Fibroblast of pulmonary artery (primary cell): Measurements from ENCODE around the gene EEF2K.

Source experiments
- DNase-seq: peaks from one replicate; pipeline ENCODE4 v3.0.0-alpha.2; 2010; ENCODE audit warnings: low read depth
- H3K4me3 ChIP-seq: replicated peaks from 2 replicates; pipeline ENCODE4 v1.5.1; 2011; ENCODE audit warnings: low read depth, mild to moderate bottlenecking, control low read depth, low read length, moderate library complexity
- TF ChIP-seq, protein P1 (sequence below): IDR thresholded peaks from 2 replicates; pipeline ENCODE4 v1.5.1; 2011; ENCODE audit warnings: mild to moderate bottlenecking, control low read depth, low read length, inconsistent platforms; ENCODE audit errors: missing control alignments

Gene EEF2K

DNA sequence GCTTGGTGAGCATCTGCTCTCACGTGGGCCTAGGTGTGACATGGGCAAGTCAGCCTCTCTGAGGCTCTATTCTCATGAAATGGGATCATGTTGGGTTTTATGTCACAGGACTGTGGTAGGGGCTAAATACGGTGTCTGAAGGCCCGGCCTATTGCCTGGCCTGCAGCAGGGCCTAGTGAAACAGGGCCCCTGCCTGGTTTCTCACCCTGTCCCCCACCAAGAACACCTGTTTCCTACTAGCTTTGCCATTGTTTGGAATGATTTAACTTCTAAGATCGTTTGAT is 120.2 kb downstream of the EEF2K start:
- no peak for DNase-seq
- TF ChIP-seq, protein P1, sequence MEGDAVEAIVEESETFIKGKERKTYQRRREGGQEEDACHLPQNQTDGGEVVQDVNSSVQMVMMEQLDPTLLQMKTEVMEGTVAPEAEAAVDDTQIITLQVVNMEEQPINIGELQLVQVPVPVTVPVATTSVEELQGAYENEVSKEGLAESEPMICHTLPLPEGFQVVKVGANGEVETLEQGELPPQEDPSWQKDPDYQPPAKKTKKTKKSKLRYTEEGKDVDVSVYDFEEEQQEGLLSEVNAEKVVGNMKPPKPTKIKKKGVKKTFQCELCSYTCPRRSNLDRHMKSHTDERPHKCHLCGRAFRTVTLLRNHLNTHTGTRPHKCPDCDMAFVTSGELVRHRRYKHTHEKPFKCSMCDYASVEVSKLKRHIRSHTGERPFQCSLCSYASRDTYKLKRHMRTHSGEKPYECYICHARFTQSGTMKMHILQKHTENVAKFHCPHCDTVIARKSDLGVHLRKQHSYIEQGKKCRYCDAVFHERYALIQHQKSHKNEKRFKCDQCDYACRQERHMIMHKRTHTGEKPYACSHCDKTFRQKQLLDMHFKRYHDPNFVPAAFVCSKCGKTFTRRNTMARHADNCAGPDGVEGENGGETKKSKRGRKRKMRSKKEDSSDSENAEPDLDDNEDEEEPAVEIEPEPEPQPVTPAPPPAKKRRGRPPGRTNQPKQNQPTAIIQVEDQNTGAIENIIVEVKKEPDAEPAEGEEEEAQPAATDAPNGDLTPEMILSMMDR: no peak
- no peak overlapping the region for H3K4me3 ChIP-seq

- no peak overlapping the region for H3K4me3 ChIP-seq
- DNase-seq: no peak
- TF ChIP-seq, protein P1: no peak
These were observed 120.8 kb downstream of the EEF2K start for GRCh38 chr16:22326771-22327445.

DNA sequence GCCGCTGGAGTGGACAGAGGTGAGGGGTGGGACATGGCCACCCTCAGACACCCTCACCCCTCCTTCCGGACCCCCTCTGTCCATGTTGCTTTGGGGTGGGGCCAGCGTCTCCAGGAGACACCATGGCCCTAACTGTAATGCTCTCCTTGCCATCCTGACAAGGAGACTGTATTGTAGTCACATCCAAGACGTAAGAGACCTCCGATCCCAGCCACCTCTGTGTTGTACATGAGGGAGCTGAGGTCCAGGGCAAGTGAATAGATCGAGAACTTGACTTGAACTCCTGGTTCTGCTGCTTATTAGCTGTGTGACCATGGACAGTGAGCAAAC is 121.3 kb downstream of the EEF2K start:
- no peak for DNase-seq
- H3K4me3 ChIP-seq: no peak overlapping the region
- TF ChIP-seq, protein P1: no peak

DNA sequence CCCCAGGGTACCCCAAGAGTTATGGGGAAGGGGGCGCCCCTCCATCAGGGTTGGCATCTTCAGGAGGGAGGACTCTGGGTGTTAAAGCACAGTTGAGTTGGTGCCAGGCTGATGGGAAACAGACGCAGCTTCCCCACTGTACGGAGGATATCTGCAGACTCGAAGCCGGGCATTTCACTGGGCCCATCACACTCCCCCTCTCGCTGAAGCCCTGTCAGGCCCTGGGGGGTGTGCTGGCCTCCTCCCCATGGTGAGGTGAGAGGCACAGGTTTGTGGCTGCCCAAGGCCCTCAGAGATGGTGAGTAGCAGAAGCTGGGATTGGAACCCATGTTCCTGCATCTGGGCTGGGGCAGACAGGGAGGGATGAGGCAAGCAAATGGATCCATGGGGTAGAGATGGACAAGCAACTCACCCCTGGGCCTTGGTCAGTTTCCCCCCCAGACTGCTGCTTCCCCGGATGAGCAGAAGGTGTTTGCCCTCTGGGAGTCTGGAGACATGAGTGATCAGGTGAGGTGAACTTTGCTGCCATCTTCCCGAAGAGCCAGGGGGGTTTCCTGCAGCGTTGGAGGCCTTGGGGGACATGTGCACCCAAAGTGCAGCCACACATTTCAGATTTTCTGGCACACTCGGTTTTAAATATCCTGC is 122.1 kb downstream of the EEF2K start:
- no peak for DNase-seq
- TF ChIP-seq, protein P1: no peak
- H3K4me3 ChIP-seq: no peak overlapping the region

- TF ChIP-seq, protein P1: no peak
- H3K4me3 ChIP-seq: no peak overlapping the region
- DNase-seq: no peak
These were observed 123.2 kb downstream of the EEF2K start for GRCh38 chr16:22329199-22329695.

DNA sequence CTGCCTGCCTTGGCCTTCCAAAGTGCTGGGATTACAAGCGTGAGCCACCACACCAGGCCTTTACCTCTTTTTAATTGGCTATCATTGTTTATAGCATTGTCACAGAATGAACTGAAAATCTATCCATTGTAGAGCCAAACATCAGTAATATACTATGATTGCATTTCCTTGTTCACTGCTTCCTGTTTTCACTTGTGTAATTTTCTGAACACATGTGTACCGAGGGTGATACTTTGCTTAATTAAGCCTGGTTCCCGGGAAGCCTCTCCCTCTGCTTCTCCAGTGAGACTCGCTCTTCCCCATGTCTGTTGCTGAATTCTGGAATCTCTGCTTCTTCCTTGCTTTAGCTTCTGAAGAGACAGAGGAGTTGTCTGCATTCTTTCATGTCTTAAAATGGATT is 124.2 kb downstream of the EEF2K start:
- no peak for DNase-seq
- no peak overlapping the region for H3K4me3 ChIP-seq
- TF ChIP-seq, protein P1: no peak
